Ishikawa (cell line): Measurements from ENCODE around the gene CTF1.

ENCODE experiments used
- CEBPB ChIP-seq: IDR thresholded peaks from 2 replicates; pipeline ENCODE4 v1.6.1; 2012
- CREB1 ChIP-seq: IDR thresholded peaks from 2 replicates; pipeline ENCODE4 v1.6.1; 2012; ENCODE audit warnings: low read depth
- EGR1 ChIP-seq: IDR thresholded peaks from 2 replicates; pipeline ENCODE4 v1.6.1; 2012
- EP300 ChIP-seq: IDR thresholded peaks from 2 replicates; pipeline ENCODE4 v1.6.1; 2012; ENCODE audit warnings: borderline replicate concordance
- FOXM1 ChIP-seq: IDR thresholded peaks from 2 replicates; pipeline ENCODE4 v1.6.1; 2012; ENCODE audit warnings: low read depth, borderline replicate concordance
- MAX ChIP-seq: IDR thresholded peaks from 2 replicates; pipeline ENCODE4 v1.6.1; 2012
- NFIC ChIP-seq: IDR thresholded peaks from 2 replicates; pipeline ENCODE4 v1.6.1; 2012
- RAD21 ChIP-seq: IDR thresholded peaks from 2 replicates; pipeline ENCODE4 v1.6.1; 2012; ENCODE audit warnings: low read depth
- REST ChIP-seq: IDR thresholded peaks from 2 replicates; pipeline ENCODE4 v1.6.1; 2012; ENCODE audit warnings: low read depth, mild to moderate bottlenecking
- TAF1 ChIP-seq: IDR thresholded peaks from 2 replicates; pipeline ENCODE4 v1.6.1; 2012; ENCODE audit warnings: low read depth, mild to moderate bottlenecking
- TCF12 ChIP-seq: IDR thresholded peaks from 2 replicates; pipeline ENCODE4 v1.6.1; 2012; ENCODE audit warnings: low read depth
- TEAD4 ChIP-seq: IDR thresholded peaks from 2 replicates; pipeline ENCODE4 v1.6.1; 2012
- USF1 ChIP-seq: IDR thresholded peaks from 2 replicates; pipeline ENCODE4 v1.6.1; 2012
- YY1 ChIP-seq: IDR thresholded peaks from 2 replicates; pipeline ENCODE4 v1.6.1; 2012; ENCODE audit warnings: low read depth
- ZBTB7A ChIP-seq: IDR thresholded peaks from 2 replicates; pipeline ENCODE4 v1.6.1; 2012; ENCODE audit warnings: low read depth

The CTF1 gene

GRCh38 chr16:30896261-30896888 lies at the start of gene CTF1:
Gene CTF1 (plus strand): TSS chr16:30896614. CDS start chr16:30896644, 30 bp downstream.
- TF ChIP-seq ZBTB7A, result peak; percentile 98
- 0 out of 2 replicates have a peak, but pooled peaks have one; percentile 67 for TF ChIP-seq TCF12
- peak; percentile 35 for TF ChIP-seq MAX
- no peak for TF ChIP-seq REST
- TF ChIP-seq NFIC, result no peak
- TF ChIP-seq USF1, result 0 out of 2 replicates have a peak, but pooled peaks have one; percentile 2
- peak; percentile 85 for TF ChIP-seq TEAD4
- peak; percentile 30; the same call in 1 of the 2 replicates for TF ChIP-seq FOXM1
- TF ChIP-seq CREB1, result no peak
- peak; percentile 52 for TF ChIP-seq TAF1
- no peak; the same call in 1 of the 2 replicates for TF ChIP-seq EP300

GRCh38 chr16:30846649-30847402 lies 49.6 kb upstream of the CTF1 start:
- TF ChIP-seq ZBTB7A, result no peak
- no peak for TF ChIP-seq MAX
- TF ChIP-seq RAD21, result no peak
- no peak for TF ChIP-seq CEBPB

GRCh38 chr16:30850246-30850645 lies 46.2 kb upstream of the CTF1 start:
- TF ChIP-seq EP300, result no peak
- no peak for TF ChIP-seq CREB1
- no peak for TF ChIP-seq USF1
- TF ChIP-seq MAX, result no peak
- TF ChIP-seq YY1, result no peak
- TF ChIP-seq NFIC, result no peak
- TF ChIP-seq CEBPB, result no peak
- TF ChIP-seq REST, result no peak
- no peak for TF ChIP-seq FOXM1
- TF ChIP-seq ZBTB7A, result no peak
- TF ChIP-seq EGR1, result no peak

GRCh38 chr16:30853758-30854157 lies 42.7 kb upstream of the CTF1 start:
- no peak for TF ChIP-seq YY1
- TF ChIP-seq FOXM1, result no peak

- TF ChIP-seq NFIC, result no peak
Observed at GRCh38 chr16:30858111-30858495, 38.3 kb upstream of the CTF1 start.

GRCh38 chr16:30858829-30859423 lies 37.5 kb upstream of the CTF1 start:
- TF ChIP-seq EGR1 (no peak), NFIC (no peak), YY1 (no peak), FOXM1 (no peak), MAX (no peak), REST (no peak), EP300 (no peak), TCF12 (no peak), TEAD4 (no peak), USF1 (no peak), ZBTB7A (no peak), TAF1 (no peak), RAD21 (no peak), CEBPB (no peak), CREB1 (no peak)
